PC-3 (cell line): ENCODE data around the gene ARHGAP12.

Experiments
- CTCF ChIP-seq: fragments of 300-600 bp; sonication (generic); conservative IDR thresholded peaks from 2 replicates; pipeline ENCODE4 v1.5.1; 2017; ENCODE audit warnings: antibody characterized with exemption, low read depth, mild to moderate bottlenecking, low read length
- EZH2 ChIP-seq: fragments of 300-600 bp; sonication (generic); IDR thresholded peaks from one replicate; pipeline ENCODE4 v1.6.1; 2017; ENCODE audit warnings: antibody characterized with exemption, mild to moderate bottlenecking, low read length; ENCODE audit not compliant: unreplicated experiment
- EZH2phosphoT487 ChIP-seq: fragments of 300-600 bp; sonication (generic); IDR thresholded peaks from 2 replicates; pipeline ENCODE4 v1.6.1; 2018; ENCODE audit warnings: mild to moderate bottlenecking, antibody characterized with exemption, low read length, borderline replicate concordance

- TF ChIP-seq CTCF (no peak), EZH2 (no peak), EZH2phosphoT487 (no peak)
Measured at GRCh38 chr10:31936086-31936485, 7.5 kb upstream of the ARHGAP12 start.
